ENCODE measurements around the gene ITPKA.

GRCh38 chr15:41511899-41512369, 18.3 kb downstream of the ITPKA start:
- TF ChIP-seq, protein P1, sequence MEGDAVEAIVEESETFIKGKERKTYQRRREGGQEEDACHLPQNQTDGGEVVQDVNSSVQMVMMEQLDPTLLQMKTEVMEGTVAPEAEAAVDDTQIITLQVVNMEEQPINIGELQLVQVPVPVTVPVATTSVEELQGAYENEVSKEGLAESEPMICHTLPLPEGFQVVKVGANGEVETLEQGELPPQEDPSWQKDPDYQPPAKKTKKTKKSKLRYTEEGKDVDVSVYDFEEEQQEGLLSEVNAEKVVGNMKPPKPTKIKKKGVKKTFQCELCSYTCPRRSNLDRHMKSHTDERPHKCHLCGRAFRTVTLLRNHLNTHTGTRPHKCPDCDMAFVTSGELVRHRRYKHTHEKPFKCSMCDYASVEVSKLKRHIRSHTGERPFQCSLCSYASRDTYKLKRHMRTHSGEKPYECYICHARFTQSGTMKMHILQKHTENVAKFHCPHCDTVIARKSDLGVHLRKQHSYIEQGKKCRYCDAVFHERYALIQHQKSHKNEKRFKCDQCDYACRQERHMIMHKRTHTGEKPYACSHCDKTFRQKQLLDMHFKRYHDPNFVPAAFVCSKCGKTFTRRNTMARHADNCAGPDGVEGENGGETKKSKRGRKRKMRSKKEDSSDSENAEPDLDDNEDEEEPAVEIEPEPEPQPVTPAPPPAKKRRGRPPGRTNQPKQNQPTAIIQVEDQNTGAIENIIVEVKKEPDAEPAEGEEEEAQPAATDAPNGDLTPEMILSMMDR (IDR thresholded peaks at IDR 0.05), result no peak
- TF ChIP-seq ZFX (IDR thresholded peaks at IDR 0.05; ENCODE audit: borderline replicate concordance), result no peak

All from 22Rv1 (cell line).